H1 (cell line): Measurements from ENCODE around the gene CLEC2D. TPM values are rescaled to one million over a fixed set of nuclear protein-coding genes. Genes with fewer than 3 reads are reported as not detected.

ENCODE experiments used
- CTCF ChIA-PET: fragments of 300-600 bp; sonication (Branson Sonifier 250); formaldehyde crosslinking; loops from one replicate; lab custom pipeline; 2021; ENCODE audit not compliant: partially characterized antibody; lab: Charles Lee
- POLR2A ChIA-PET: fragments of 300-600 bp; sonication (Branson Sonifier 250); formaldehyde crosslinking; loops from one replicate; lab custom pipeline; 2021; ENCODE audit warnings: inconsistent platforms; ENCODE audit not compliant: partially characterized antibody; lab: Charles Lee
- DNase-seq, 2 experiments: peaks; one replicate each; pipeline versions ENCODE4 v3.0.0 to v3.0.0-alpha.2; 2010 to 2022; ENCODE audit warnings: low spot score in 2 of 2, low read depth in 1 of 2, mixed read lengths in 1 of 2
- FAIRE-seq: peaks from 2 replicates; lab custom pipeline; 2011; peaks lifted over from hg19 to GRCh38; lab: Jason Lieb, UNC
- H2AFZ ChIP-seq: 2 replicates; pipeline ENCODE4 v1.8.1; 2012; ENCODE audit warnings: low read length, inconsistent platforms
- H2AK5ac ChIP-seq: 2 replicates; pipeline ENCODE4 v1.6.1; 2013; ENCODE audit warnings: low read depth, low read length
- H2BK120ac ChIP-seq: replicated peaks from 2 replicates; pipeline ENCODE3; 2013; ENCODE audit warnings: low read depth, low read length, inconsistent platforms
- H2BK12ac ChIP-seq: 2 replicates; pipeline ENCODE4 v1.6.1; 2013; ENCODE audit warnings: low read depth, low read length
- H2BK15ac ChIP-seq: 2 replicates; pipeline ENCODE4 v1.6.1; 2013; ENCODE audit warnings: low read length
- H2BK20ac ChIP-seq: 2 replicates; pipeline ENCODE4 v1.6.1; 2013; ENCODE audit warnings: low read length
- H2BK5ac ChIP-seq: 2 replicates; pipeline ENCODE4 v1.6.1; 2013; ENCODE audit warnings: low read depth, low read length
- H3K14ac ChIP-seq: 2 replicates; pipeline ENCODE4 v1.6.1; 2013; ENCODE audit warnings: inconsistent platforms; ENCODE audit not compliant: insufficient read length
- H3K18ac ChIP-seq: 2 replicates; pipeline ENCODE4 v1.6.1; 2013; ENCODE audit warnings: low read length; ENCODE audit errors: extremely low read depth
- H3K23ac ChIP-seq: 2 replicates; pipeline ENCODE4 v1.6.1; 2013; ENCODE audit warnings: inconsistent platforms; ENCODE audit not compliant: insufficient read length
- H3K23me2 ChIP-seq: 2 replicates; pipeline ENCODE4 v1.6.1; 2013; ENCODE audit warnings: low read depth, low read length
- H3K27ac ChIP-seq: 2 replicates; pipeline ENCODE4 v1.6.1; 2011; ENCODE audit warnings: low read depth, low read length, inconsistent platforms
- H3K27me3 ChIP-seq, 4 experiments: replicated peaks in 1 of 4; 1 replicate in 1 of 4; 2 replicates in 3 of 4; pipeline versions ENCODE4 v1.6.1 to v1.8.1; 2011 to 2013; ENCODE audit warnings: low read length in 3 of 4, mild to moderate bottlenecking in 3 of 4, inconsistent platforms in 2 of 4, mixed read lengths in 2 of 4, moderate library complexity in 1 of 4; ENCODE audit not compliant: control insufficient read depth in 3 of 4, insufficient read depth in 3 of 4; ENCODE audit errors: extremely low read depth in 1 of 4
- H3K36me3 ChIP-seq, 4 experiments: 2 replicates each; pipeline versions ENCODE4 v1.6.1 to v1.8.1; 2011 to 2013; ENCODE audit warnings: mild to moderate bottlenecking in 4 of 4, low read length in 3 of 4, moderate library complexity in 2 of 4, control low read depth in 1 of 4, inconsistent platforms in 1 of 4; ENCODE audit not compliant: insufficient read depth in 4 of 4, control insufficient read depth in 2 of 4
- H3K4ac ChIP-seq: replicated peaks from 2 replicates; pipeline ENCODE3; 2013; ENCODE audit warnings: low read length, low read depth, mixed read lengths, inconsistent platforms; ENCODE audit not compliant: insufficient read length
- H3K4me1 ChIP-seq, 4 experiments: replicated peaks in 1 of 4; 1 replicate in 1 of 4; 2 replicates in 3 of 4; pipeline versions ENCODE4 v1.6.1 to v1.8.1; 2011 to 2013; ENCODE audit warnings: low read length in 3 of 4, inconsistent platforms in 2 of 4, mixed read lengths in 1 of 4; ENCODE audit not compliant: insufficient read depth in 4 of 4, control insufficient read depth in 3 of 4
- H3K4me2 ChIP-seq, 2 experiments: 2 replicates each; pipeline versions ENCODE4 v1.6.1 to v1.8.1; 2011 to 2013; ENCODE audit warnings: low read depth in 2 of 2, low read length in 2 of 2, control low read depth in 1 of 2, inconsistent platforms in 1 of 2, mild to moderate bottlenecking in 1 of 2; ENCODE audit not compliant: insufficient read depth in 1 of 2
- H3K4me3 ChIP-seq, 4 experiments: fragments of 200-600, 300-600 bp in 1 of 4; sonication (generic), shearing (Covaris generic), sonication (Bioruptor Twin) in 1 of 4; 2 replicates each; pipeline versions ENCODE4 v1.5.1 to v1.8.1; 2011 to 2016; ENCODE audit warnings: low read length in 4 of 4, low read depth in 3 of 4, control low read depth in 2 of 4, inconsistent platforms in 2 of 4, mild to moderate bottlenecking in 2 of 4, mixed read lengths in 1 of 4, moderate library complexity in 1 of 4; ENCODE audit not compliant: insufficient read depth in 2 of 4; ENCODE audit errors: extremely low read depth in 1 of 4
- H3K56ac ChIP-seq: replicated peaks from 2 replicates; pipeline ENCODE3; 2013; ENCODE audit warnings: low read depth, mild to moderate bottlenecking, mixed read lengths, low read length, inconsistent platforms; ENCODE audit not compliant: insufficient read length
- H3K79me1 ChIP-seq: 2 replicates; pipeline ENCODE4 v1.6.1; 2013; ENCODE audit warnings: low read depth, low read length, control low read depth
- H3K79me2 ChIP-seq, 2 experiments: 2 replicates each; pipeline versions ENCODE4 v1.6.1 to v1.8.1; 2012 to 2013; ENCODE audit warnings: low read length in 2 of 2, mild to moderate bottlenecking in 2 of 2, inconsistent platforms in 1 of 2; ENCODE audit not compliant: insufficient read depth in 2 of 2, control insufficient read depth in 1 of 2
- H3K9ac ChIP-seq, 4 experiments: replicated peaks in 1 of 4; 1 replicate in 1 of 4; 2 replicates in 3 of 4; pipeline versions ENCODE4 v1.6.1 to v1.8.1; 2011 to 2013; ENCODE audit warnings: low read depth in 3 of 4, low read length in 3 of 4, control low read depth in 2 of 4, mild to moderate bottlenecking in 2 of 4, moderate library complexity in 2 of 4, inconsistent platforms in 1 of 4; ENCODE audit errors: extremely low read depth in 1 of 4
- H3K9me3 ChIP-seq, 2 experiments: 2 replicates each; pipeline versions ENCODE4 v1.6.1 to v1.8.1; 2012 to 2013; ENCODE audit warnings: mild to moderate bottlenecking in 2 of 2, moderate library complexity in 2 of 2, control low read depth in 1 of 2, inconsistent platforms in 1 of 2, low read depth in 1 of 2, low read length in 1 of 2, mixed read lengths in 1 of 2; ENCODE audit not compliant: insufficient read depth in 2 of 2
- H4K20me1 ChIP-seq, 2 experiments: replicated peaks in 1 of 2; 2 replicates each; pipeline versions ENCODE3 to v1.8.1; 2011 to 2013; ENCODE audit warnings: inconsistent platforms in 2 of 2, low read length in 2 of 2, mild to moderate bottlenecking in 1 of 2; ENCODE audit not compliant: insufficient read depth in 2 of 2, control insufficient read depth in 1 of 2
- H4K5ac ChIP-seq: 2 replicates; pipeline ENCODE4 v1.6.1; 2013; ENCODE audit warnings: low read length, low read depth, mixed read lengths, inconsistent platforms; ENCODE audit not compliant: insufficient read length
- H4K8ac ChIP-seq: 2 replicates; pipeline ENCODE4 v1.8.0; 2013; ENCODE audit warnings: mild to moderate bottlenecking, moderate library complexity, low read length, inconsistent platforms; ENCODE audit not compliant: insufficient read depth; ENCODE audit errors: extremely low read depth
- H4K91ac ChIP-seq: replicated peaks from 2 replicates; pipeline ENCODE3; 2013; ENCODE audit warnings: low read length, mixed read lengths, inconsistent platforms; ENCODE audit not compliant: insufficient read length
- CEBPB ChIP-seq: IDR thresholded peaks from 2 replicates; pipeline ENCODE4 v1.6.1; 2012; ENCODE audit warnings: low read depth, low read length
- EP300 ChIP-seq, 2 experiments: IDR thresholded peaks; 1 replicate in 1 of 2; 2 replicates in 1 of 2; pipeline ENCODE4 v1.6.1; 2011 to 2012; ENCODE audit warnings: low read depth in 2 of 2, low read length in 2 of 2, mild to moderate bottlenecking in 2 of 2, borderline replicate concordance in 1 of 2, inconsistent platforms in 1 of 2, moderate library complexity in 1 of 2
- JUND ChIP-seq: IDR thresholded peaks from 2 replicates; pipeline ENCODE4 v1.6.1; 2011; ENCODE audit warnings: mild to moderate bottlenecking, improper control_type of control experiment, low read length
- WGBS, 2 experiments: shearing (Covaris generic) in 1 of 2; methylation state at CpG; one replicate each; pipeline versions ENCODE4 v1.1.6 to v1.1.7; 2013 to 2015; ENCODE audit warnings: low lambda C conversion rate in 2 of 2, mixed read lengths in 2 of 2, inconsistent platforms in 1 of 2, low coverage in 1 of 2, missing lambda C conversion rate in 1 of 2; ENCODE audit not compliant: insufficient replicate concordance in 2 of 2, insufficient coverage in 1 of 2, insufficient read length in 1 of 2; ENCODE audit errors: extremely low coverage in 1 of 2, missing lambda C conversion rate in 1 of 2; 5-methylcytosine and 5-hydroxymethylcytosine counted together
- polyA plus RNA-seq, 7 experiments: library from polyadenylated mRNA; depleted of rRNA in 3 of 7; stranded (reverse) in 5 of 7; unstranded in 2 of 7; fragments of >200 nt in 5 of 7; fragments of 200-250 nt in 2 of 7; gene quantifications; 1 replicate in 5 of 7; 2 replicates in 1 of 7; 4 replicates in 1 of 7; pipeline versions ENCODE4 v1.2.1 to v1.2.3, GENCODE V29; 2011 to 2013; ENCODE audit warnings: missing spikeins in 2 of 7, mixed read lengths in 2 of 7
- total RNA-seq: library from RNA; stranded (reverse); fragmentation: NEBNext Ultra II Directional; extraction: Animal tissue kit (Norgen Biotek cat#: 25700); gene quantifications from 2 replicates; pipeline ENCODE4 v1.2.1, GENCODE V29; 2021
- TF ChIP-seq, protein P1 (sequence below): IDR thresholded peaks from 2 replicates; pipeline ENCODE4 v1.6.1; 2012; ENCODE audit warnings: low read length, inconsistent platforms

Gene CLEC2D
- total and polyA plus RNA-seq, 2 of the 8 experiments (the other 6 are each of a cell fraction or from before 2014, with no cell fraction given), result 4.2 to 6.2 TPM

DNA sequence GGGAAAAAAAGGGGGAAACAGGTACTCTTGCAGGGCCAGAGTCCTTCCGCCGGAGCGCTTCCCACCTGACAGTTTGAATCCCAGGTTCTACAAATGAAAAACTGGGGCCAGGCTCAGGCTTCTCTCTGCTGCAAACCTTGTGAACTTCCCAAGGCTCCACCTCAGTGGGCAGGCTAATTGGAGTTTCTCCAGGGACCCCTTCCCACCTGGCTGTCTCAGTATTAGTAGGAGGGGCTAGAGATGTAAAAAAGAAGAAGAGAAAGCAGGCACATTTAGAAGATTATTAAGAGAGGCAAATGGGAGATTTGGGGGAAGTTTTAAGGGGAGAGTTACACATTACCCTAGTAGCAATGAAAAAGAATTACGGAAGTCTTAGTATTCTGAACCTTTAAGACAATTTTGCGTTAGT is 20.0 kb upstream of the CLEC2D start:
- Histone ChIP-seq H2BK120ac (no peak overlapping the region), H2AFZ (no peak overlapping the region), H2BK20ac (no peak overlapping the region), H3K4me3 (peak overlapping the region in 1 of 4 experiments; percentile 85; a peak in 4 of 8 replicates), H3K79me1 (no peaks in the 10 kb centered on the region), H3K27ac (no peak overlapping the region), H3K14ac (no peak overlapping the region), H2BK5ac (no peak overlapping the region), H3K23me2 (peaks cover 11% of the 10 kb centered on the region; the same call in 1 of the 2 replicates), H2BK12ac (no peak overlapping the region), H2AK5ac (no peak overlapping the region), H4K5ac (no peak overlapping the region), H3K4me1 (peaks cover 2 to 7% (median 5%) of the 10 kb centered on the region in 4 experiments; a peak in 3 of 7 replicates), H4K91ac (no peak overlapping the region), H3K9ac (peak overlapping the region in 1 of 4 experiments; percentile 8; a peak in 1 of 7 replicates), H3K18ac (no peak overlapping the region), H3K9me3 (no peaks in the 10 kb centered on the region), H3K4ac (no peak overlapping the region), H4K8ac (no peak overlapping the region; the same call in 1 of the 2 replicates), H3K23ac (no peak overlapping the region), H3K79me2 (peaks cover 0 to 30% of the 10 kb centered on the region in 2 experiments; a peak in 3 of 4 replicates), H2BK15ac (no peak overlapping the region), H4K20me1 (no peaks in the 10 kb centered on the region), H3K56ac (no peak overlapping the region), H3K4me2 (peak overlapping the region; percentile 83 to 92), H3K27me3 (no peaks in the 10 kb centered on the region), H3K36me3 (peaks cover 2 to 8% (median 4%) of the 10 kb centered on the region in 4 experiments; a peak in 5 of 8 replicates)
- DNase-seq (no peak), FAIRE-seq (no peak)
- ChIA-PET POLR2A (no interaction called here), CTCF (no interaction called here)
- WGBS, 2 experiments, result 56% methylated on average over 5 of the region's 5 CpGs; no CpG with 5 or more reads in 1 of the 2 experiments
- TF ChIP-seq, protein P1, sequence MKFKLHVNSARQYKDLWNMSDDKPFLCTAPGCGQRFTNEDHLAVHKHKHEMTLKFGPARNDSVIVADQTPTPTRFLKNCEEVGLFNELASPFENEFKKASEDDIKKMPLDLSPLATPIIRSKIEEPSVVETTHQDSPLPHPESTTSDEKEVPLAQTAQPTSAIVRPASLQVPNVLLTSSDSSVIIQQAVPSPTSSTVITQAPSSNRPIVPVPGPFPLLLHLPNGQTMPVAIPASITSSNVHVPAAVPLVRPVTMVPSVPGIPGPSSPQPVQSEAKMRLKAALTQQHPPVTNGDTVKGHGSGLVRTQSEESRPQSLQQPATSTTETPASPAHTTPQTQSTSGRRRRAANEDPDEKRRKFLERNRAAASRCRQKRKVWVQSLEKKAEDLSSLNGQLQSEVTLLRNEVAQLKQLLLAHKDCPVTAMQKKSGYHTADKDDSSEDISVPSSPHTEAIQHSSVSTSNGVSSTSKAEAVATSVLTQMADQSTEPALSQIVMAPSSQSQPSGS, result no peak
- TF ChIP-seq CEBPB, result no peak
- no peak for TF ChIP-seq JUND
- no peak for TF ChIP-seq EP300 (IDR thresholded peaks at IDR 0.05; ENCODE audit: borderline replicate concordance in 1 of 2, low read depth in 2 of 2, low read length in 2 of 2)
